Vagina (tissue), 2 donors: Measurements from ENCODE around the gene ABCD4. TPM values are rescaled to one million over a fixed set of nuclear protein-coding genes. Genes with fewer than 3 reads are reported as not detected.

Experiments used
- DNase-seq, 2 donors: peaks; one replicate each; pipeline ENCODE4 v3.0.0-alpha.2; 2017; ENCODE audit errors: extremely low spot score in 2 of 2
- H3K27ac ChIP-seq: fragments of 200-600 bp; sonication (generic); one replicate; pipeline ENCODE4 v1.5.1; 2019
- H3K27me3 ChIP-seq: fragments of 200-600 bp; sonication (generic); one replicate; pipeline ENCODE4 v1.5.1; 2019
- H3K36me3 ChIP-seq, 2 donors: fragments of 200-600 bp; sonication (generic); one replicate each; pipeline ENCODE4 v1.5.1; 2017 to 2019
- H3K4me1 ChIP-seq: fragments of 200-600 bp; sonication (generic); one replicate; pipeline ENCODE4 v1.5.1; 2019
- H3K4me3 ChIP-seq, 2 donors: fragments of 200-600 bp; sonication (generic); 1 replicate in 1 of 2; 2 replicates in 1 of 2; pipeline ENCODE4 v1.5.1; 2016 to 2019
- H3K9me3 ChIP-seq: fragments of 200-600 bp; sonication (generic); one replicate; pipeline ENCODE4 v1.5.1; 2019
- POLR2A ChIP-seq, 2 donors: fragments of 450-650 bp; IDR thresholded peaks; one replicate each; pipeline ENCODE4 v1.6.1; 2017; ENCODE audit warnings: antibody characterized with exemption in 2 of 2, mild to moderate bottlenecking in 2 of 2, moderate library complexity in 2 of 2
- POLR2AphosphoS5 ChIP-seq, 2 donors: sonication (generic); formaldehyde crosslinking; IDR thresholded peaks; one replicate each; pipeline ENCODE4 v1.9.0; 2017; ENCODE audit warnings: antibody characterized with exemption in 2 of 2, mild to moderate bottlenecking in 2 of 2, low read depth in 1 of 2; ENCODE audit not compliant: insufficient read depth in 1 of 2
- intact Hi-C: fragments of 100-400 bp; cut with DNase I; formaldehyde crosslinking; loops from one replicate; pipeline ENCODE4 v1.15.1; 2023
- total RNA-seq: library from RNA; depleted of rRNA; stranded (reverse); fragments of >200 nt; gene quantifications from one replicate; pipeline ENCODE4 v1.2.3, GENCODE V29; 2016
- TF ChIP-seq, protein P1 (sequence below), 3 experiments: fragments of 450-650 bp in 2 of 3; fragments of 200-600 bp in 1 of 3; sonication (generic) in 1 of 3; IDR thresholded peaks; one replicate each; pipeline ENCODE4 v1.5.1; 2017 to 2019; ENCODE audit warnings: antibody characterized with exemption in 3 of 3, mild to moderate bottlenecking in 2 of 3, moderate library complexity in 2 of 3

The ABCD4 gene
- total RNA-seq, 1 donor from 2014 or later: 52.3 TPM

- intact Hi-C loops: no loop called here
- H3K9me3 ChIP-seq: no peaks in the 10 kb centered on the region
- no peaks in the 10 kb centered on the region for H3K36me3 ChIP-seq
- peaks cover 28% of the 10 kb centered on the region for H3K27me3 ChIP-seq
- H3K4me1 ChIP-seq: peaks cover 30% of the 10 kb centered on the region
- TF ChIP-seq POLR2AphosphoS5 (IDR thresholded peaks at IDR 0.05; ENCODE audit: insufficient read depth in 1 of 2, low read depth in 1 of 2) (no peak), POLR2A (IDR thresholded peaks at IDR 0.05) (no peak)
- TF ChIP-seq, protein P1, sequence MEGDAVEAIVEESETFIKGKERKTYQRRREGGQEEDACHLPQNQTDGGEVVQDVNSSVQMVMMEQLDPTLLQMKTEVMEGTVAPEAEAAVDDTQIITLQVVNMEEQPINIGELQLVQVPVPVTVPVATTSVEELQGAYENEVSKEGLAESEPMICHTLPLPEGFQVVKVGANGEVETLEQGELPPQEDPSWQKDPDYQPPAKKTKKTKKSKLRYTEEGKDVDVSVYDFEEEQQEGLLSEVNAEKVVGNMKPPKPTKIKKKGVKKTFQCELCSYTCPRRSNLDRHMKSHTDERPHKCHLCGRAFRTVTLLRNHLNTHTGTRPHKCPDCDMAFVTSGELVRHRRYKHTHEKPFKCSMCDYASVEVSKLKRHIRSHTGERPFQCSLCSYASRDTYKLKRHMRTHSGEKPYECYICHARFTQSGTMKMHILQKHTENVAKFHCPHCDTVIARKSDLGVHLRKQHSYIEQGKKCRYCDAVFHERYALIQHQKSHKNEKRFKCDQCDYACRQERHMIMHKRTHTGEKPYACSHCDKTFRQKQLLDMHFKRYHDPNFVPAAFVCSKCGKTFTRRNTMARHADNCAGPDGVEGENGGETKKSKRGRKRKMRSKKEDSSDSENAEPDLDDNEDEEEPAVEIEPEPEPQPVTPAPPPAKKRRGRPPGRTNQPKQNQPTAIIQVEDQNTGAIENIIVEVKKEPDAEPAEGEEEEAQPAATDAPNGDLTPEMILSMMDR (IDR thresholded peaks at IDR 0.05): no peak
- H3K4me3 ChIP-seq: no peak overlapping the region
- no peak for DNase-seq
- H3K27ac ChIP-seq: no peak overlapping the region
Measured at GRCh38 chr14:74237441-74237840, 65.3 kb downstream of the ABCD4 start.

Other genes with a start within 250 kb of the ABCD4 start
- gene ALDH6A1, start 218.5 kb downstream of the ABCD4 start, total RNA-seq: 20.9 TPM
- 5.9 TPM for gene LIN52, start 218.0 kb downstream of the ABCD4 start, total RNA-seq
- gene VSX2, start 63.5 kb downstream of the ABCD4 start, total RNA-seq: not detected
- not detected for gene VRTN, start 45.5 kb upstream of the ABCD4 start, total RNA-seq
- not detected for gene SYNDIG1L, start 123.3 kb upstream of the ABCD4 start, total RNA-seq
- 165 TPM for gene NPC2, start 190.4 kb upstream of the ABCD4 start, total RNA-seq
- 26.0 TPM for gene ISCA2, start 190.8 kb upstream of the ABCD4 start, total RNA-seq